Measurements from ENCODE around the gene KHDC4.

Gene KHDC4

GRCh38 chr1:155934097-155934935, at the start of gene KHDC4:
Gene KHDC4, minus strand, starts transcription at chr1:155934413. Its CDS starts 40 bp downstream, at chr1:155934373.
- FAIRE-seq, result peak; percentile 96

DNA sequence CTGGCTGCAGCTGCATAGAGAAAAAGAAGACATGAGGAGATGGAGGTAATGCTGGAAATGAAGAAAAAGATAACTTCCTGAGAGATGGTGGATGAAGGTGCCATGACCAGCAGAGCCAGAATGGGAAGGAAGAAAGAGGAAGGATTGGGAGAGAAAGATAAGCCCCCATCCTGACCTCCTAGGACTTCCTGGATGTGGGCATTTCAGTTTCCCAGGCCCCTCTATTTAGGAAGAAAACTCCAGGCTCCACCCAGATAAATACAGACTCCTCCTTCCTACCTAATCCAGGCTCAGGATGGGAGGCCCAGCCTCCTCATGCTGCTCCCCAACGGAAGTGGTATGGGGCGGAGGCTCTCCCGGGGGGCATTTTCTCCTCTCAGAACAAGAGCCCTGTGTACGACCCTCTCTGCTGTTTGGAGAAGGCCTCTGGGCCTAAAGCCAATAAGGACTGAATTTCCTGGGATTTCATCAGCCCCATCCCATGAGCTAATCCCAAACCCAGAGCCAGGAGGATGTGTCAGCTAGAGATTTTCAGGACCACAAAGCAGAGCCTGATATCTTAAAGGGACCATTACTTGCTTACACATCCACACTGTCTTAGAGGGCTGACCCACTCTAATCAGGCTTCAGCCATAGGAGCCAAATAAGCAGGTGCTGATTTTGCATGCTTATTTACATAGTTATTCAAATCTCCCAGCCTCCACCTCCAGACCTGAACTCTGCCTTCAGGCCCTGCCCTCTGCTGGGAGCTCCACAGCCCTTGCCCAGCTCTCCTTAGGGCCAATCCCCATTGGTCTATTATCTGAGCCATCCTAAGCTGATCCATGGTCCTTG, 49.2 kb upstream of the KHDC4 start:
- no peak for FAIRE-seq
- DNase-seq (ENCODE audit: insufficient read length, low spot score), result peak; percentile 19
- TF ChIP-seq, protein P1, sequence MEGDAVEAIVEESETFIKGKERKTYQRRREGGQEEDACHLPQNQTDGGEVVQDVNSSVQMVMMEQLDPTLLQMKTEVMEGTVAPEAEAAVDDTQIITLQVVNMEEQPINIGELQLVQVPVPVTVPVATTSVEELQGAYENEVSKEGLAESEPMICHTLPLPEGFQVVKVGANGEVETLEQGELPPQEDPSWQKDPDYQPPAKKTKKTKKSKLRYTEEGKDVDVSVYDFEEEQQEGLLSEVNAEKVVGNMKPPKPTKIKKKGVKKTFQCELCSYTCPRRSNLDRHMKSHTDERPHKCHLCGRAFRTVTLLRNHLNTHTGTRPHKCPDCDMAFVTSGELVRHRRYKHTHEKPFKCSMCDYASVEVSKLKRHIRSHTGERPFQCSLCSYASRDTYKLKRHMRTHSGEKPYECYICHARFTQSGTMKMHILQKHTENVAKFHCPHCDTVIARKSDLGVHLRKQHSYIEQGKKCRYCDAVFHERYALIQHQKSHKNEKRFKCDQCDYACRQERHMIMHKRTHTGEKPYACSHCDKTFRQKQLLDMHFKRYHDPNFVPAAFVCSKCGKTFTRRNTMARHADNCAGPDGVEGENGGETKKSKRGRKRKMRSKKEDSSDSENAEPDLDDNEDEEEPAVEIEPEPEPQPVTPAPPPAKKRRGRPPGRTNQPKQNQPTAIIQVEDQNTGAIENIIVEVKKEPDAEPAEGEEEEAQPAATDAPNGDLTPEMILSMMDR (IDR thresholded peaks at IDR 0.05; ENCODE audit: insufficient read depth, missing control alignments), result peak; percentile 17

More at GRCh38 chr1:155934097-155934935, at the start of gene KHDC4:
- DNase-seq (ENCODE audit: insufficient read length, low spot score), result peak; percentile 80
- TF ChIP-seq, protein P1 (IDR thresholded peaks at IDR 0.05; ENCODE audit: insufficient read depth, missing control alignments), result no peak

- TF ChIP-seq, protein P1 (IDR thresholded peaks at IDR 0.05; ENCODE audit: insufficient read depth, missing control alignments), result no peak
- no peak for FAIRE-seq
- no peak for DNase-seq (ENCODE audit: insufficient read length, low spot score)
These were observed 47.9 kb upstream of the KHDC4 start for GRCh38 chr1:155982106-155982505.

GRCh38 chr1:155981266-155982088, 47.3 kb upstream of the KHDC4 start:
- DNase-seq (ENCODE audit: insufficient read length, low spot score), result no peak
- no peak for FAIRE-seq
- TF ChIP-seq, protein P1 (IDR thresholded peaks at IDR 0.05; ENCODE audit: insufficient read depth, missing control alignments), result no peak

- FAIRE-seq (no peak), DNase-seq (ENCODE audit: insufficient read length, low spot score) (no peak)
- TF ChIP-seq, protein P1 (IDR thresholded peaks at IDR 0.05; ENCODE audit: insufficient read depth, missing control alignments), result no peak
These were observed 45.6 kb upstream of the KHDC4 start for GRCh38 chr1:155979597-155980343.

DNA sequence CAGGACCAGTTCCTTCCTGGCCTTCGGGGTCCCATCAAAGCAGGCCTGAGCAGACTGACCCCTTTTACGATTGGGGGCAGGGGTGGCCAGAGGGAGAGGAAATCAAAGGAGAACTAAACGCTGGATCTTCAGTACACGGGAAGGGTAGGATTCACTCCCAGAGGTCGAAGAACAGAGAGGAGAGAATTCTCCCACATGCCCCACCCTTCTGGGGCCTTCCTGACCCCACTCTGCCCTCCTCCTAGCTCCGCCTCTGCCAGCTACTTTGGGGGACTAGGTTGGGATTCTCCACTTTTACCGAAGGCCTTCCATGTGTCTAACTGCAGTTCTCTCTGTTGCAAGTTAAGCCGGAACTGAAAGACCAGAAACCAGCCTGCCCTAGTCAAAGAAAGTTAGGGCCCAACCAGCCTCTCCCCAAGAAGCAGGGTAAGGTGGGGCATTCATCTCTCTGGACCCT, 44.8 kb upstream of the KHDC4 start:
- no peak for FAIRE-seq
- TF ChIP-seq, protein P1 (IDR thresholded peaks at IDR 0.05; ENCODE audit: insufficient read depth, missing control alignments), result no peak

More for the DNA sequence above, 44.8 kb upstream of the KHDC4 start:
- DNase-seq (ENCODE audit: insufficient read length, low spot score), result no peak

All from D721Med (cell line).